ENCODE measurements around the gene LRRN4.

The LRRN4 gene

DNA sequence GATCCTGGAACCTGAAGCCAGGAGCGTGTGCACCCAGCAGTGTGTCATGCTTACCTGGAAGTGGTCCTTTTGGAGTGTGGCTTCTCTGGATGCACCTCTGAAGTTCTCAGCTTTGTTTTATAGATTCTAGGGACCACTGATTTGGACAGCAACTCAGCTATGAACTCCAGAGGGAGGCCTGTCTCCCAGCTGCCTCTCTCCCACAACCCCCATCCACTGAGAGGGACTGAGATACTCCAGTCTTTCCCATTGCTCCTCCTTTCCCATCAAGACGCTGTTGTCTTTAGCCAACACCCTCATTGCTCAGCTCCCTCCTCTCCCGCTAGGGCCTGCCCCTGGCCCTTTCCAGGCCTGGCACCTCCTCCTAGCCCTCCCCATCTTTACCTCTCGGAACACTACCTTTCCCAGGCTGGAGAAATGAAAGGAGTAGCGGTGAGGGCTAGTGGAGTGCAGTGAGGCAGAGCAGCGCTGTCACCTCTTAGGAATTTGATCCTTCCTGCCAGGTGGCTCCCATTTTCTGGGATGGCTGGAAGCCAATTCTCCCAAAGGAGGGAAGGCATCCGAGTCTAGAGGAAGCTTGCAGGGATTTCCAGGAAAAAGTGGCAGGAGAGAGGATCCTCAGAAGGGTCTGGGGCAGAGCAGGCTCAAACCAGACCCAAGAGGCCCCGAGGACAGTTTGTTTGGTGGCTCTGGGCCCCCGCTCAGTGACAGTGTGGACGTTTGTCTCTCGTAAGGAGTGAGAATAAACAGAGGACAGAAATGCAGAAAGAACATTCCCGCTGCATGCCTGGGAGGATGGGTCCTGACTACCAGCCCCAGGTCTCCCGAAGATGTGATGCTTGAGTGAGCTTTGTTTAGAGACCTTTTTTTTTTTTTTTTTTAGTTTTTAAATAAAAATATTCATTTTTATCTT, at the start of gene LRRN4:
Gene LRRN4 (minus strand): TSS at position 285 of the 913 bp plus-strand sequence. CDS start 1,261 bp downstream, outside the sequence.
- DNase-seq (ENCODE audit: low read depth in 2 of 2): no peak

- no peak for DNase-seq (ENCODE audit: low read depth in 2 of 2)
Observed at GRCh38 chr20:6103301-6103700, 49.4 kb upstream of the LRRN4 start.

DNA sequence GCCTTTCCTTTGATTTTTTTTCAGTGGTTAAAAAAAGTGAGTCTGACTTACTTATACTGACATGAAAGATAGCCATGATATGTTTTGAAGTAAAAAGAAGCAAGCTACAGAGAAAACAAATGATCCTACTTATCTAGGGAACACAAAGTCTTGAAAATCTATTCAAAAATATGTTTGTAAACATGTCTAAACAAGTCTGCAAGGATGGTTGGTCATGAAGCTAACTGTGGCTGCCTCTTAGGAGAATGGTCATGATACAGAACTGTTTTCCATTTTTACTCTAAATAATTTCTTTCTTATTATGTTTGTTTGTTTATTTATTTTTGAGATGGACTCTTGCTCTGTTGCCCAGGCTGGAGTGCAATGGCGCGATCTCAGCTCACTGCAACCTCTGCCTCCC, 47.5 kb upstream of the LRRN4 start:
- DNase-seq (ENCODE audit: low read depth in 2 of 2): no peak

GRCh38 chr20:6100246-6100645, 46.4 kb upstream of the LRRN4 start:
- no peak for DNase-seq (ENCODE audit: low read depth in 2 of 2)

DNA sequence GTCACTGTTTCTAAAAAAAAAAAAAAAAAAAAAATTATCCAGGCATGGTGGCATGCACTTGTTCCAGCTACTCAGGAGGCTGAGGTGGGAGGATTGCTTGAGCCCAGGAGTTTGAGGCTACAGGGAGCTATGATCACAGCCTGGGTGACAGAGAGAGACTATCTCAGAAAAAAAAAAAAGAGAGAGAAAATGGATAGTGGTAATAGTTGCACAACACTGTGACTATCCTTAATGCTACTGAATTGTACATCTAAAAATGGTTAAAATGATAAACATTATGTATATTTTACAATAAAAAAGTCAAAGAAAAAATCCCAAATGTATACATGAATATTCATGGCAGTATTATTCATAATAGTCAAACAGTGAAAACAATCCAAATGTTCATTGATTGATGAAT, 46.0 kb upstream of the LRRN4 start:
- DNase-seq (ENCODE audit: low read depth in 2 of 2): no peak

DNA sequence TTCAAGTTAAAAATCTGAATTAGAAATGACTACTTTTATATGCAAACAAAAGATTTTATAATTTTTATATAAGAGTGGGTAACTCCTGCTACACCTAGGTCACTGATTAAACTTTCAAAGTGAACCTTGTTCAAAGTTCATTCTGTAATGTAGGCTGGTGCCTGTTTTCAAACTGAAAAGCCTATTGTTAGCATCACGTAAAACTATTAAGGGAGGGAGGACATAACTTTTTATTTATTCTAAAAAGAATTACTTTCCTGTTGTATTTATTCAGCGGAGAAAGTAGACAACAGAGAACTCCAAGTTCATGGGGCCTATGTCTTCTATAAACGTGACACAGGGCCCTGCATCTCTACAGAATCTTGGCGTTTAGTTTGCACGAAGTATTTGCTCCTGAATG, 41.5 kb upstream of the LRRN4 start:
- no peak for DNase-seq (ENCODE audit: low read depth in 2 of 2)

DNA sequence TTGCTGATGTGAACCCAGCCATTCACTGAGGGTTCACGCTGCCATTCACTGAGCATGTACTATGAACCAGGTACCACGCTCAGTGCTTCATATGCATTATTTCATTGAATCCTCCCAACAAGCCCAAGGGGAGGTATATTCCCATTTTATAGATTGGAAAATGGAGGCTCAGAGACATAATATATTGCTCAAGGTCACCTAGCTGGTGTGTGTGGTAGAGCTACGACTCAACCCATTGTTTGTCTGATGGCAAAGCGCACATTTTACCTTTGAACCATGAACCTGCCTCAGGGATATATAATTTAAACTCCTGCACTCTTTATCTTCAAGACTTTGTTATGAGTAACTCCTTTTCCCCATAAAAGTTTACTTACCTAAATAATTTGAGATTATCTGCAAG, 40.7 kb upstream of the LRRN4 start:
- DNase-seq (ENCODE audit: low read depth in 2 of 2): no peak

GRCh38 chr20:6094063-6094462, 40.2 kb upstream of the LRRN4 start:
- no peak for DNase-seq (ENCODE audit: low read depth in 2 of 2)

DNA sequence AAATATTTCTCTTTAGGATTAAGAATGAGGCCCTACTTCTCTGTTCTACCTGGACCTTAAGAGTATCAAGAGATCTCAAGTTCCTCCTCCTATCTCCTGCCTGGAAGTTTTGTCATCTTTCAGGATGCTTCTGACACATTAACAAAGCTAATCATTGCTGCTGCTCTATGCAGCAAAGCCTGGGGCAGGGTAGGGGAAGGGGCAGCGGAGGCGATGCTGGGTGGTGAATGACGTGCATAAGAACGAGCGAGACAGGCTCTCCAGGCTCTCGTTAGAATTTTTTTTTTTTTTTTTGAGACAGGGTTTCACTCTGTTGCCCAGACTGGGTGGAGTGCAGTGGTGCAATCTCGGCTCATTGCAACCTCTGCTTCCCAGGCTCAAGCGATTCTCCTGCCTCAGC, 37.8 kb upstream of the LRRN4 start:
- no peak for DNase-seq (ENCODE audit: low read depth in 2 of 2)

DNA sequence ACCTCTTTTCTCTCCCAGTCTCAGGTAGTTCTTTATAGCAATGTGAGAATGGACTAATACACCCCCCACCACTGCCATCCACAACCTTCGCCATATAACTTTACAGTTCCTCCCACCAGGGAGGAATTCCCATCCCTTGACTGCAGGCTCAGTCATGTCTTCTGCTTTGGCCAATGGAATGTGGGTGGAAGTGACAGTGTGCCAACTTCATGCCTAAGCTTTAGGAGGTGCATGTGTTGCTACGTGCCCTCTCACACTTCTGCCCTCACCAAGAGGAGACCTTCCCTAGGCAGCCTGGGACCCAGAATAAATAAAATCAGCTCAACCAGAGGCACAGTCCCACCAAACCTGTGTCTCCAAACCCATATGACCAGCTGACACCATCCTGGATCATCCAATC, 33.0 kb upstream of the LRRN4 start:
- no peak for DNase-seq (ENCODE audit: low read depth in 2 of 2)

DNA sequence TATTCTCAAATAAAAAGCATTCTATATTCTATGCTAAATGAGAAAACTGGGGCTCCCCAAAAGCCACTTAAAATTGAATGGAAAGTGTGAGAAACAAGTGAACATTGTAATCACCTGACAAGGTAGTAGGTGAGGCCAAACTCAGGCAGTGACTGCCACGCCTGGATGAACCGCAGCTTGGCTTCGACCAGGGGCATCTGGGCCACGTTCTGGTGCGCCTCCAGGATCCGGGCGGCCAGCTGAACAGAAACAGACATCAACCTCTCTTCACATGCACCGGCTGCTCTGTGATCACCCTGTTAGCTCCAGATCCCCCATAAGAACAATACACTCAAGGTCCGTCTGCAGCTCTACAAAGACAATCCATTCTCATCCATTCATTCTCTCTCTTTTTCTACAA, 30.1 kb upstream of the LRRN4 start:
- no peak for DNase-seq (ENCODE audit: low read depth in 2 of 2)

DNA sequence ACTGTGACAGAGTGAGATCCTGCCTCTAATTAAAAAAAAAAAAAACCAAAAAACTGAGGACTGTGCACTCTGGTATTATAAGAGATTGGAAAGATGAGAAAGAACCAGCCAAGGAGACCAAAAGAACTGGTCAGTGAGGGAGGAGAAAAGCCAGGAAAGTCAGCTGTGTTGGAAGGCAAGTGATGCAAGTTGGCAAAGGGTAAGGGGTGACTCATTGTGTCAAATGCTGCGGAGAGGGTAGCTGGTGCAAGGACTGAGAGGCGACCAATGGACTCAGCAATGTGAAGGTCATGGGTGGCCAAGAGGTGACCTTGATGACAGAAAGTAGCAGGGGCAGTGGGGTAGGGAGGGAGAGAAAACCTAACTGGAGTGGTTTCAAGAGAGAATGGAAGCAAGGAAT, 27.4 kb upstream of the LRRN4 start:
- no peak for DNase-seq (ENCODE audit: low read depth in 2 of 2)

DNA sequence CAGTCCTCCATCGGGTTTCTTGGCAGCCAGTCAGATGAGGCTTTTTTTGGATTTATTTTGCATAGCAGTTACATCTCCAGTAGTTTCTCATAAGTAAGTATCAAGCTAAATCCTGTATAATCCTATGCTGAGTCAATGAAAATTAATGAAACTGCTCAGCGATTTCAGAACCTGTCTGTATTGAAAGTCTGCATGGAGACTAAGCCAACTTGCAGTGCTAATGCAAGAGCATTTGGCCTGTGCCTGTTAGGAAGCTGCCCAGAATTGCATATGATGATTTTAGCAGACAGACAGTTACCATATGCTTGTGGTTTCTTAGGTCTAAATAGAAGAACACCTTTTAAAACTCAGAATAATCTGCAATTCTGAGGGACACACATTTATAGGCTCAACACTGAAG, 25.2 kb upstream of the LRRN4 start:
- no peak for DNase-seq (ENCODE audit: low read depth in 2 of 2)

DNA sequence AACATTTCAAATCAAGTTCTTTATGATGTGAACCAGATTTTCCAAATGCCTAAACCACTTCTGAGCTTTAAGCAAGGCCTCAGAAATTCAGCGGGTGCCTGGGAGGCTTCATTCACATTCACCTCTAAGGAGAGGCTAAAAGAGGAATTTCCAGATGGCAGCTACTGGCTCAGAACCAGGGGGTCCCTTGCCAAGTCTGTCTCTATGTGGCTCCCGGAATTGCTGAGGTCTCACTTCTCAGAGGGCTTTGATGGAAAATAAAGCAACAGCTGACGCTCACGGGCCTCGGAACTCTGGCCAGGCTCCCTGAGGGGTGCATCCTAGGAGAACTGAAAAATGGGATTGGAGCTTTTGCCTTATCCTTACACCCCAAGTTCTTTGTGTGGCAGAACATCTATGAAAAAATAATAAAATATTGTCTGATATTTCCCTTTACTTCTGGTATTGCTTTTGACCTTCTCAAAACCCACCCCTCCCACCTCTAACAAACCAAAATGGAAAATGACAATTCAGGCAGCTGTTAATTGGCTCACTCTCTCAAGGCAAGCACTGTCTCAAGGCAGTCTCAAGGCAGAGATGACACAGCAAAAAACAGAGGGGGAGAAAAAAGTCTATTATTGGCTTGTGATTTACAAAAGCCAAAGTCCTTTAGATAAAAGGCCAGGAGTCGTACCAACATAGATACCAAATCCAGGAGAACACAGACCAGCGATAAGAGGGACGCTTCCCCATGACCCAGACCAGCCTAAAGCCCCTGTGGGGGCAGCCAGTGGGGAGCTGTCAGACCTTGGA, 21.8 kb upstream of the LRRN4 start:
- DNase-seq (ENCODE audit: low read depth in 2 of 2): no peak

DNA sequence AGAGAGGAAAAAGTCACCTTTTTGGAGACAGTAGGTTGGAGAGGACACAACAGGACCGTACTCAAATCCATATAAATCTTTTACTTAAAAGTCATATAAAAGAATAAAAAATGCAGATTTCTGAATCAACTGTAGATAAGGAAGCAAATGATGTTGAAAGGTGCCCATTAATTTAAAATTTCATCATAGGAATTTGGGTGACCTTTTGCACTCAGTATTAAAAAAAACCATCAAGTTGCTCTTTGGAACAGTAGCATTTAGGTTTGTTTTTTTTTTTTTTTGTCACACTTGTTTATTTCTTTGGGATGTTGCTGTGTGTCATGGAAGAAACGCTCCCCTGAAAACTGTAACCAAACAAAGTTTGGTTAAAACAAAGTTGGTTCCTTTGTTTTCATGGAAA, 20.9 kb upstream of the LRRN4 start:
- DNase-seq (ENCODE audit: low read depth in 2 of 2): no peak

GRCh38 chr20:6074145-6074561, 20.3 kb upstream of the LRRN4 start:
- DNase-seq (ENCODE audit: low read depth in 2 of 2): no peak

GRCh38 chr20:6070829-6071695, 17.2 kb upstream of the LRRN4 start:
- no peak for DNase-seq (ENCODE audit: low read depth in 2 of 2)

- no peak for DNase-seq (ENCODE audit: low read depth in 2 of 2)
Observed at GRCh38 chr20:6069669-6070068, 15.8 kb upstream of the LRRN4 start.

GRCh38 chr20:6067763-6068318, 14.0 kb upstream of the LRRN4 start:
- DNase-seq (ENCODE audit: low read depth in 2 of 2): no peak

DNA sequence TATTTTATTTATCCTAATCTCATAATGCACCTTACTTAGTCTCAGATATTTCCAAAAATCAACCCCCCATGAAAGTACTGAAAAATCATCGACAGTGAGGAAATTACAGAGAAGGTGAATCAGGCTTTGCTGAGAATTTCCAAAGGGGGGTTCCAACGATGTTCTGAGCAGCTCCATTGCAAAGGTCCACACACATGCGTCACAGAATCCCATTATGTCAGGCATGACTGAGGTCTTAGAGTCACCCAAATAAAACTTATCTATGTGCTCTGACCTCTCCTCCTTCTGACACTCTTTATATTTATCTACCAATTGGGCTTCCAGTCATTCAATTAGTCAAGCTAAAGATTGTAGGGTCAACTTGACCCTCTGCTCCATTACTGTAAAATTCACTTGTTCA, 12.7 kb upstream of the LRRN4 start:
- no peak for DNase-seq (ENCODE audit: low read depth in 2 of 2)

GRCh38 chr20:6061544-6061943, 7.7 kb upstream of the LRRN4 start:
- no peak for DNase-seq (ENCODE audit: low read depth in 2 of 2)

DNA sequence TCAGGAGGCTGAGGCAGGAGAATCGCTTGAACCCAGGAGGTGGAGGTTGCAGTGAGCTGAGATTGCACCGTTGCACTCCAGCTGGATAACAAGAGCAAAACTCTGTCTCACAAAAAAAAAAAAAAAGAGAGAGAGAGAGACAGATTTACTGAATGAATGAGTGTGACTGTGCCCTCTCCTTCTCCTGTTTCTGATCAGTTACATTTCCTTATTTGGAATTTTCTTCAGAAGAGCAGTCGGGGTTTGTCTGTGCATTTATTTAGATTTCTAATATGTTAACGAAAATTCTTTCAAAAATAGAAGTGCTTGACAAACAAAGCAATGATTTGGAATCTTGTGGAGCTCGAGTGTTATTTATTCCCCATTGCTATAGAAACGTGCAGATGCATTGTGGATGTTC, 6.4 kb upstream of the LRRN4 start:
- DNase-seq (ENCODE audit: low read depth in 2 of 2): no peak
